HepG2 (cell line): ENCODE results near the gene NAA30. TPM values are rescaled to one million over a fixed set of nuclear protein-coding genes. Genes with fewer than 3 reads are reported as not detected.

Experiments
- ATAC-seq: fragments of 200-7000 bp; cut with Tn5 transposase; 3 replicates; pipeline ENCODE4 v1.9.1; 2020; ENCODE audit warnings: mild to moderate bottlenecking, moderate library complexity
- BruUV-seq: library from RNA; stranded (reverse); fragments of 400-500 nt; replicated peaks from 2 replicates; lab custom pipeline; 2021; lab: Mats Ljungman, UMichigan
- CTCF ChIA-PET: fragments of 300-600 bp; formaldehyde crosslinking; extraction: SDS; loops from one replicate; lab custom pipeline; 2021; ENCODE audit warnings: low total read pairs, inconsistent platforms, low intra/inter-chr PET ratio; lab: Yijun Ruan, JAX
- POLR2A ChIA-PET: fragments of 350-600 bp; sonication (Branson Sonifier 250); formaldehyde crosslinking; loops from one replicate; lab custom pipeline; 2020; ENCODE audit warnings: antibody characterized with exemption, inconsistent platforms; lab: Yijun Ruan, JAX
- DNase-seq: peaks from one replicate; pipeline ENCODE4 v3.0.0-alpha.2; 2015; ENCODE audit warnings: low spot score
- FAIRE-seq: peaks from 3 replicates; lab custom pipeline; 2011; peaks lifted over from hg19 to GRCh38; lab: Jason Lieb, UNC
- H2AFZ ChIP-seq: one replicate; pipeline ENCODE4 v1.6.1; 2011; ENCODE audit warnings: low read length, inconsistent platforms
- H3K27ac ChIP-seq: fragments of 300-600 bp; 3 replicates; pipeline ENCODE4 v1.8.0; 2011; ENCODE audit warnings: mixed run types, mild to moderate bottlenecking, mixed read lengths, low read length, inconsistent platforms; ENCODE audit not compliant: insufficient read depth; ENCODE audit errors: extremely low read length
- H3K27me3 ChIP-seq, 2 experiments: fragments of 200-600 bp in 1 of 2; 2 replicates in 1 of 2; 3 replicates in 1 of 2; pipeline versions ENCODE4 v1.6.0 to v1.8.0; 2011; ENCODE audit warnings: low read length in 2 of 2, mild to moderate bottlenecking in 2 of 2, moderate library complexity in 2 of 2, inconsistent platforms in 1 of 2; ENCODE audit not compliant: insufficient read depth in 2 of 2, control insufficient read depth in 1 of 2
- H3K36me3 ChIP-seq, 2 experiments: fragments of 200-600 bp in 1 of 2; replicated peaks in 1 of 2; 2 replicates in 1 of 2; 3 replicates in 1 of 2; pipeline versions ENCODE4 v1.5.1 to v1.8.0; 2011; ENCODE audit warnings: low read length in 2 of 2, inconsistent platforms in 1 of 2; ENCODE audit not compliant: insufficient read depth in 2 of 2, control insufficient read depth in 1 of 2
- H3K4me1 ChIP-seq: 2 replicates; pipeline ENCODE4 v1.5.1; 2012; ENCODE audit warnings: low read length, inconsistent platforms; ENCODE audit not compliant: insufficient read depth
- H3K4me2 ChIP-seq: 2 replicates; pipeline ENCODE4 v1.6.0; 2011; ENCODE audit warnings: low read depth, low read length, inconsistent platforms
- H3K4me3 ChIP-seq, 3 experiments: fragments of 200-600 bp in 1 of 3; sonication (generic), shearing (Covaris generic) in 1 of 3; replicated peaks in 1 of 3; 2 replicates each; pipeline ENCODE4 v1.5.1; 2011 to 2016; ENCODE audit warnings: low read length in 3 of 3, inconsistent platforms in 2 of 3, low read depth in 2 of 3, mild to moderate bottlenecking in 2 of 3, control low read depth in 1 of 3, mixed read lengths in 1 of 3; ENCODE audit not compliant: insufficient read depth in 1 of 3
- H3K79me2 ChIP-seq: one replicate; pipeline ENCODE4 v1.6.1; 2011; ENCODE audit warnings: low read length, inconsistent platforms; ENCODE audit not compliant: insufficient read depth
- H3K9ac ChIP-seq: 2 replicates; pipeline ENCODE4 v1.6.0; 2011; ENCODE audit warnings: mild to moderate bottlenecking, low read depth, low read length, inconsistent platforms; ENCODE audit not compliant: insufficient read depth
- H3K9me3 ChIP-seq: 2 replicates; pipeline ENCODE4 v1.5.1; 2012; ENCODE audit warnings: mild to moderate bottlenecking, low read length
- H4K20me1 ChIP-seq: 2 replicates; pipeline ENCODE4 v1.6.0; 2011; ENCODE audit warnings: inconsistent platforms, mild to moderate bottlenecking, low read length, moderate library complexity; ENCODE audit not compliant: insufficient read depth
- ETV6 ChIP-seq: sonication (generic); formaldehyde crosslinking; conservative IDR thresholded peaks from 2 replicates; pipeline ENCODE4 v1.4.0; 2020; ENCODE audit warnings: missing genetic modification reagents
- FOXP1 ChIP-seq, 2 experiments: fragments of 450-650 bp in 1 of 2; IDR thresholded peaks; 2 replicates each; pipeline ENCODE4 v1.6.1; 2017 to 2018; ENCODE audit warnings: antibody characterized with exemption in 1 of 2
- GATAD2A ChIP-seq: IDR thresholded peaks from 2 replicates; pipeline ENCODE4 v1.6.1; 2016
- MYC ChIP-seq: sonication (generic); formaldehyde crosslinking; IDR thresholded peaks from 2 replicates; pipeline ENCODE4 v1.9.0; 2021; ENCODE audit warnings: missing genetic modification reagents, borderline replicate concordance
- PAXIP1 ChIP-seq: sonication (generic); formaldehyde crosslinking; conservative IDR thresholded peaks from 2 replicates; pipeline ENCODE4 v1.4.0; 2020; ENCODE audit warnings: mild to moderate bottlenecking, missing genetic modification reagents, moderate library complexity
- SOX6 ChIP-seq, 2 experiments: fragments of 450-650 bp in 1 of 2; sonication (generic) in 1 of 2; formaldehyde crosslinking in 1 of 2; IDR thresholded peaks; 2 replicates each; pipeline versions ENCODE4 v1.4.0 to v1.6.1; 2017 to 2020; ENCODE audit warnings: antibody characterized with exemption in 1 of 2, mild to moderate bottlenecking in 1 of 2, missing genetic modification reagents in 1 of 2
- ZFY ChIP-seq: sonication (generic); formaldehyde crosslinking; IDR thresholded peaks from 2 replicates; pipeline ENCODE4 v1.4.0; 2020; ENCODE audit warnings: missing genetic modification reagents
- ZNF512 ChIP-seq: sonication (generic); formaldehyde crosslinking; IDR thresholded peaks from 2 replicates; pipeline ENCODE4 v1.4.0; 2020; ENCODE audit warnings: mild to moderate bottlenecking, missing genetic modification reagents
- ZNF562 ChIP-seq: sonication (generic); formaldehyde crosslinking; IDR thresholded peaks from 2 replicates; pipeline ENCODE4 v1.8.0; 2022; ENCODE audit warnings: missing genetic modification reagents, borderline replicate concordance
- WGBS: methylation state at CpG from one replicate; pipeline ENCODE4 v1.1.6; 2017; ENCODE audit warnings: low lambda C conversion rate; 5-methylcytosine and 5-hydroxymethylcytosine counted together
- in situ Hi-C: cut with HindIII; loops from 2 replicates; pipeline ENCODE4 v1.10.0; 2017; ENCODE audit warnings: low pct_unique_long_range_greater_than_20kb; ENCODE audit not compliant: extremely low pct_ligation_motif_present
- intact Hi-C: fragments of 100-400 bp; cut with micrococcal nuclease; formaldehyde crosslinking; loops from one replicate; pipeline ENCODE4 v1.10.0; 2022; ENCODE audit not compliant: unreplicated experiment
- polyA plus RNA-seq, 8 experiments: library from polyadenylated mRNA; depleted of rRNA in 3 of 8; stranded (reverse) in 7 of 8; unstranded in 1 of 8; fragments of >200 nt; fragmentation: Illumina TruSeq in 4 of 8; extraction: Trizol in 4 of 8; gene quantifications; 2 replicates each; pipeline versions ENCODE4 v1.2.1 to v1.2.3, GENCODE V29; 2011 to 2016; ENCODE audit warnings: low read depth in 4 of 8, missing spikeins in 1 of 8, mixed read lengths in 1 of 8; ENCODE audit not compliant: insufficient read depth in 1 of 8
- total RNA-seq, 5 experiments: library from RNA; depleted of rRNA; stranded (reverse); fragments of >200 nt; fragmentation: Illumina TruSeq; extraction: Trizol; gene quantifications; 2 replicates each; pipeline ENCODE4 v1.2.3, GENCODE V29; 2016; ENCODE audit warnings: low read depth in 1 of 5
- TF ChIP-seq, protein P1 (sequence below): sonication (generic); formaldehyde crosslinking; IDR thresholded peaks from 2 replicates; pipeline ENCODE4 v1.8.1; 2023; ENCODE audit warnings: missing genetic modification reagents, inconsistent platforms, borderline replicate concordance
- TF ChIP-seq, protein P2 (sequence below): sonication (generic); formaldehyde crosslinking; IDR thresholded peaks from 2 replicates; pipeline ENCODE4 v1.5.1; 2020; ENCODE audit warnings: missing genetic modification reagents, mild to moderate bottlenecking, borderline replicate concordance

NAA30 gene
- total and polyA plus RNA-seq, 2 of the 13 experiments (the other 11 are each of a cell fraction or from before 2014, with no cell fraction given), result 10.8 to 18.4 TPM

DNA sequence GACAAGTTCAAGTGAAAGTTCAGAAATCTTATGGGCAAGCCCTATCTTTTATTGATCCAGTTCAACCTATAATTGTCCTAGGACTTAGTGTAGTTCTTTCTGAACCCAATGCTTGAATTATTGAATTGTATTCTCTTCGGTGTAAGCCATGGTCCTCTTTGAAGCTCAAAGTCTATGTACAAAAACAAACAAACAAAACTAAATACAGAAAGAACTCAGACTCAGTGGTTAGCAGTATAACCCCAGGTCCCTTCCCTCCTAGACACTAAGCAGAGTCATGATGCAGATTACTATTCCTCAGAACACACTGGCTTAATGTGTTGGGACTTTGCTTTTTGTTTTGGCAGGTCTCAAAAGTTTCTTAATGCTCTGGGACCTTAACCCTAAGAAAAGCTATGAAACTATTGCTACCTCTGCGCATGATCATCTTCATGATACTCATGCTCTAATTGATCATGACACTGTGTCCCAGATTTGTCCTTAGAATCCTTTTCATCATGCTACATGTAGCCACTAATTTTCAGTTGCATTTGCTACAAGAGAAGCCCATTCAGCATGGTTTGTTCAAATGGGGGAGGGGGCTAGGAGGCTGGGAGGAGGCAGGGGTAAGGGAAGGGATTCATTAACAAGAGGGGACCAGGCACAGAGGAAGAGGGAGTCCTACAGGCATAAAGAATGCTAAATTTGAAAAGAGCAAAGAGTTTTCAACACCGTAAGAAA, 35.1 kb upstream of the NAA30 start:
- FAIRE-seq (no peak), DNase-seq (peak; percentile 26), ATAC-seq (peak; percentile 80)
- BruUV-seq, result no TSS peak
- Histone ChIP-seq H3K4me2 (peak overlapping the region; percentile 9), H4K20me1 (no peaks in the 10 kb centered on the region), H2AFZ (no peak overlapping the region), H3K9ac (no peak overlapping the region), H3K27ac (no peak overlapping the region), H3K4me3 (no peak overlapping the region), H3K4me1 (peaks cover 17% of the 10 kb centered on the region), H3K27me3 (no peaks in the 10 kb centered on the region), H3K79me2 (no peaks in the 10 kb centered on the region), H3K9me3 (no peaks in the 10 kb centered on the region), H3K36me3 (no peaks in the 10 kb centered on the region)
- intact Hi-C loops, result no loop called here
- ChIA-PET CTCF (no interaction called here), POLR2A (interaction anchor here (0.9 kb wide), 1 partner anchor 35 kb away, joined by 3 read pairs; no protein-coding TSS in a partner anchor)
- in situ Hi-C loops, result no loop called here
- 5% methylated on average over 3 of the region's 3 CpGs for WGBS
- peak; percentile 21; the same call in 1 of the 2 replicates for TF ChIP-seq GATAD2A (CRISPR knock-in tag)
- no peak for TF ChIP-seq FOXP1 (IDR thresholded peaks at IDR 0.05)
- TF ChIP-seq FOXP1 (CRISPR knock-in tag; IDR thresholded peaks at IDR 0.05), result 0 out of 2 replicates have a peak, but pooled peaks have one; percentile 26
- TF ChIP-seq, protein P1, sequence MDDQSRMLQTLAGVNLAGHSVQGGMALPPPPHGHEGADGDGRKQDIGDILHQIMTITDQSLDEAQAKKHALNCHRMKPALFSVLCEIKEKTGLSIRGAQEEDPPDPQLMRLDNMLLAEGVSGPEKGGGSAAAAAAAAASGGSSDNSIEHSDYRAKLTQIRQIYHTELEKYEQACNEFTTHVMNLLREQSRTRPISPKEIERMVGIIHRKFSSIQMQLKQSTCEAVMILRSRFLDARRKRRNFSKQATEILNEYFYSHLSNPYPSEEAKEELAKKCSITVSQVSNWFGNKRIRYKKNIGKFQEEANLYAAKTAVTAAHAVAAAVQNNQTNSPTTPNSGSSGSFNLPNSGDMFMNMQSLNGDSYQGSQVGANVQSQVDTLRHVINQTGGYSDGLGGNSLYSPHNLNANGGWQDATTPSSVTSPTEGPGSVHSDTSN, result no peak
- TF ChIP-seq, protein P2, sequence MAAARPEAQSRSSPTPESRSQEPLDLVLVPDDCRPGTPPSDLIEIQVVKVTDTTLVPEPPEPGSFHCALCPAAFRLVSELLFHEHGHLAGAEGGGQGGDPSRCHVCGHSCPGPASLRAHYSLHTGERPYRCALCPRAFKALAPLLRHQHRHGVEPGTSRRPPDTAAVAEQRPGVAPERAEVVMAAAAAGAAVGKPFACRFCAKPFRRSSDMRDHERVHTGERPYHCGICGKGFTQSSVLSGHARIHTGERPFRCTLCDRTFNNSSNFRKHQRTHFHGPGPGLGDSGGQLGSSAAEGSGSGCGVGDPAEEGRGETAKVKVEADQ (CRISPR knock-in tag), result no peak
- TF ChIP-seq ZNF562, result no peak
- TF ChIP-seq ETV6 (CRISPR knock-in tag), result no peak
- peak; percentile 40; the same call in 1 of the 2 replicates for TF ChIP-seq PAXIP1
- no peak for TF ChIP-seq MYC (CRISPR knock-in tag)
- no peak for TF ChIP-seq SOX6 (IDR thresholded peaks at IDR 0.05)
- TF ChIP-seq SOX6 (CRISPR knock-in tag; IDR thresholded peaks at IDR 0.05), result peak; percentile 27; the same call in 1 of the 2 replicates
- no peak for TF ChIP-seq ZFY (CRISPR knock-in tag)
- TF ChIP-seq ZNF512, result no peak
